Gastrocnemius medialis (tissue), 4 donors: ENCODE data around the gene XPNPEP1.

Source experiments
- POLR2A ChIP-seq, 2 donors: fragments of 450-650 bp; IDR thresholded peaks; one replicate each; pipeline ENCODE4 v1.6.1; 2017; ENCODE audit warnings: antibody characterized with exemption in 2 of 2, mild to moderate bottlenecking in 2 of 2, moderate library complexity in 2 of 2
- TF ChIP-seq, protein P1 (sequence below), 5 experiments: fragments of 450-650 bp in 3 of 5; fragments of 200-600 bp in 2 of 5; sonication (generic) in 2 of 5; IDR thresholded peaks in 4 of 5; conservative IDR thresholded peaks in 1 of 5; 1 replicate in 4 of 5; 2 replicates in 1 of 5; pipeline ENCODE4 v1.5.1; 2016 to 2019; ENCODE audit warnings: antibody characterized with exemption in 5 of 5, mild to moderate bottlenecking in 3 of 5, moderate library complexity in 3 of 5

DNA sequence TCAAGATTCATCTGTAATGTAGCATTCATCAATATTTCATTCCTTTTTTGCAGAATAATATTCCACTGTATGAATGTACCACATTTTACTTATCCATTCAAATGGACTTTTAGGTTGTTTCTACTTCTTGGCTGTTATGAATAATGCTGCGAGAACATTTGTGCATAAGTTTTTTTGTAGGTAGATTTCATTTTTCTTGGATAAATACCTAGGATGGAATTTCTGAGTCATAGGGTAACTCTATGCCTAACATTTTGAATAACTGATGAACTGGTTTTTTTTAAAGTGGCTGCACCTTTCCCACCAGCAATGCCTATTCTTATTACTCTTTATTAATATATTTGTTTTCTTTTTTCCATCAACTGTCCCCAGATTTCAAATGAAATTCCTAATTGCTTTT, 9.1 kb upstream of the XPNPEP1 start:
- TF ChIP-seq, protein P1, sequence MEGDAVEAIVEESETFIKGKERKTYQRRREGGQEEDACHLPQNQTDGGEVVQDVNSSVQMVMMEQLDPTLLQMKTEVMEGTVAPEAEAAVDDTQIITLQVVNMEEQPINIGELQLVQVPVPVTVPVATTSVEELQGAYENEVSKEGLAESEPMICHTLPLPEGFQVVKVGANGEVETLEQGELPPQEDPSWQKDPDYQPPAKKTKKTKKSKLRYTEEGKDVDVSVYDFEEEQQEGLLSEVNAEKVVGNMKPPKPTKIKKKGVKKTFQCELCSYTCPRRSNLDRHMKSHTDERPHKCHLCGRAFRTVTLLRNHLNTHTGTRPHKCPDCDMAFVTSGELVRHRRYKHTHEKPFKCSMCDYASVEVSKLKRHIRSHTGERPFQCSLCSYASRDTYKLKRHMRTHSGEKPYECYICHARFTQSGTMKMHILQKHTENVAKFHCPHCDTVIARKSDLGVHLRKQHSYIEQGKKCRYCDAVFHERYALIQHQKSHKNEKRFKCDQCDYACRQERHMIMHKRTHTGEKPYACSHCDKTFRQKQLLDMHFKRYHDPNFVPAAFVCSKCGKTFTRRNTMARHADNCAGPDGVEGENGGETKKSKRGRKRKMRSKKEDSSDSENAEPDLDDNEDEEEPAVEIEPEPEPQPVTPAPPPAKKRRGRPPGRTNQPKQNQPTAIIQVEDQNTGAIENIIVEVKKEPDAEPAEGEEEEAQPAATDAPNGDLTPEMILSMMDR (IDR thresholded peaks at IDR 0.05 in 4 of 5, conservative IDR thresholded peaks at IDR 0.05 in 1 of 5) = no peak
- no peak for TF ChIP-seq POLR2A (IDR thresholded peaks at IDR 0.05)
